CD4-positive, alpha-beta memory T cell (primary cell): ENCODE data around the gene LIPC. TPM values are rescaled to one million over a fixed set of nuclear protein-coding genes. Genes with fewer than 3 reads are reported as not detected.

Experiments
- CTCF ChIA-PET: fragments of 350-600 bp; sonication (Branson Sonifier 250); formaldehyde crosslinking; loops from one replicate; lab custom pipeline; 2021; ENCODE audit warnings: inconsistent platforms; ENCODE audit not compliant: partially characterized antibody; lab: Charles Lee
- POLR2A ChIA-PET: fragments of 350-600 bp; sonication (Branson Sonifier 250); formaldehyde crosslinking; loops from one replicate; lab custom pipeline; 2021; ENCODE audit not compliant: partially characterized antibody; lab: Charles Lee
- DNase-seq, 5 donors: peaks; one replicate each; pipeline versions ENCODE4 v3.0.0 to v3.0.0-alpha.2; 2020 to 2022; ENCODE audit warnings: mixed read lengths in 1 of 5
- H3K27ac ChIP-seq: one replicate; pipeline ENCODE4 v1.7.0; 2013; ENCODE audit warnings: low read depth, low read length
- H3K27me3 ChIP-seq: 2 replicates; pipeline ENCODE4 v1.7.0; 2013; ENCODE audit warnings: mild to moderate bottlenecking, low read length, moderate library complexity; ENCODE audit not compliant: insufficient read depth
- H3K36me3 ChIP-seq: 2 replicates; pipeline ENCODE4 v1.7.0; 2013; ENCODE audit warnings: mild to moderate bottlenecking, low read length, moderate library complexity; ENCODE audit not compliant: insufficient read depth
- H3K4me1 ChIP-seq: 2 replicates; pipeline ENCODE4 v1.7.0; 2013; ENCODE audit warnings: mild to moderate bottlenecking, low read length, moderate library complexity; ENCODE audit not compliant: insufficient read depth
- H3K4me3 ChIP-seq, 2 donors: one replicate each; pipeline ENCODE4 v1.7.0; 2013; ENCODE audit warnings: low read length in 2 of 2, mild to moderate bottlenecking in 1 of 2
- H3K9me3 ChIP-seq, 2 donors: one replicate each; pipeline ENCODE4 v1.7.0; 2013; ENCODE audit warnings: low read length in 2 of 2, control low read depth in 1 of 2; ENCODE audit not compliant: control insufficient read depth in 1 of 2
- H3K27ac Mint-ChIP-seq, 7 donors: one replicate each; pipeline ENCODE4 v1.8.0; 2020 to 2021; ENCODE audit warnings: mixed read lengths in 7 of 7, mild to moderate bottlenecking in 6 of 7, inconsistent platforms in 3 of 7, moderate library complexity in 3 of 7
- H3K27me3 Mint-ChIP-seq, 2 donors: one replicate each; pipeline ENCODE4 v1.8.0; 2020 to 2021; ENCODE audit warnings: mixed read lengths in 2 of 2
- H3K36me3 Mint-ChIP-seq, 2 donors: one replicate each; pipeline ENCODE4 v1.8.0; 2020 to 2021; ENCODE audit warnings: mixed read lengths in 2 of 2, inconsistent platforms in 1 of 2, mild to moderate bottlenecking in 1 of 2
- H3K4me1 Mint-ChIP-seq, 4 donors: one replicate each; pipeline ENCODE4 v1.8.0; 2020 to 2021; ENCODE audit warnings: mixed read lengths in 4 of 4, mild to moderate bottlenecking in 1 of 4
- H3K4me3 Mint-ChIP-seq, 8 donors: one replicate each; pipeline ENCODE4 v1.8.0; 2020 to 2021; ENCODE audit warnings: mixed read lengths in 8 of 8, mild to moderate bottlenecking in 7 of 8, moderate library complexity in 6 of 8, inconsistent platforms in 3 of 8
- H3K9me3 Mint-ChIP-seq, 8 donors: one replicate each; pipeline ENCODE4 v1.8.0; 2020 to 2021; ENCODE audit warnings: mixed read lengths in 8 of 8, mild to moderate bottlenecking in 5 of 8, inconsistent platforms in 3 of 8, moderate library complexity in 1 of 8
- intact Hi-C: fragments of 100-400 bp; cut with micrococcal nuclease; formaldehyde crosslinking; loops from one replicate; pipeline ENCODE4 v1.15.1; 2023
- polyA plus RNA-seq, 2 donors: library from polyadenylated mRNA; unstranded; fragments of 300-500 nt; fragmentation: Illumina TruSeq; gene quantifications; one replicate each; pipeline ENCODE4 v1.2.3, GENCODE V29; 2021
- total RNA-seq, 2 experiments: library from RNA; stranded (reverse); gene quantifications; one replicate each; pipeline ENCODE4 v1.2.3, GENCODE V29; 2021

LIPC gene
- total and polyA plus RNA-seq, 4 experiments from 2014 or later: 0.25 to 2.4 (median 0.41) TPM; not detected in 1

- Histone ChIP-seq H3K9me3 (peaks cover 0 to 5% of the 10 kb centered on the region in 2 donors), H3K27ac (no peak overlapping the region), H3K4me1 (peaks cover 8% of the 10 kb centered on the region), H3K27me3 (no peaks in the 10 kb centered on the region), H3K36me3 (no peaks in the 10 kb centered on the region), H3K4me3 (no peak overlapping the region)
- H3K4me1 Mint-ChIP-seq: peaks cover 1 to 10% (median 6%) of the 10 kb centered on the region in 4 donors
- ChIA-PET POLR2A (no interaction called here), CTCF (no interaction called here)
- peaks cover 0 to 2% of the 10 kb centered on the region in 2 donors for H3K27me3 Mint-ChIP-seq
- no peak for DNase-seq
- H3K9me3 Mint-ChIP-seq: peaks cover 0 to 5% (median 0%) of the 10 kb centered on the region in 8 donors
- peak overlapping the region in 1 of 7 donors; percentile 32 for H3K27ac Mint-ChIP-seq
- no peak overlapping the region for H3K4me3 Mint-ChIP-seq
- H3K36me3 Mint-ChIP-seq: no peaks in the 10 kb centered on the region
- intact Hi-C loops: no loop called here
Observed at GRCh38 chr15:58564981-58565380, 133.2 kb downstream of the LIPC start.

GRCh38 chr15:58565619-58566018, 133.8 kb downstream of the LIPC start:
- peaks cover 0 to 2% of the 10 kb centered on the region in 2 donors for H3K27me3 Mint-ChIP-seq
- no peak overlapping the region for H3K27ac Mint-ChIP-seq
- Histone ChIP-seq H3K27ac (no peak overlapping the region), H3K4me1 (peaks cover 8% of the 10 kb centered on the region), H3K4me3 (no peak overlapping the region), H3K27me3 (no peaks in the 10 kb centered on the region), H3K36me3 (no peaks in the 10 kb centered on the region), H3K9me3 (peaks cover 0 to 5% of the 10 kb centered on the region in 2 donors)
- ChIA-PET POLR2A (no interaction called here), CTCF (no interaction called here)
- DNase-seq: no peak
- peaks cover 1 to 10% (median 6%) of the 10 kb centered on the region in 4 donors for H3K4me1 Mint-ChIP-seq
- H3K4me3 Mint-ChIP-seq: no peak overlapping the region
- no peaks in the 10 kb centered on the region for H3K36me3 Mint-ChIP-seq
- H3K9me3 Mint-ChIP-seq: peaks cover 0 to 5% (median 0%) of the 10 kb centered on the region in 8 donors
- intact Hi-C loops: no loop called here

- Histone ChIP-seq H3K9me3 (peaks cover 0 to 5% of the 10 kb centered on the region in 2 donors), H3K4me1 (peaks cover 8% of the 10 kb centered on the region), H3K36me3 (no peaks in the 10 kb centered on the region), H3K4me3 (no peak overlapping the region), H3K27me3 (no peaks in the 10 kb centered on the region), H3K27ac (no peak overlapping the region)
- Mint-ChIP-seq H3K9me3 (peaks cover 0 to 5% (median 0%) of the 10 kb centered on the region in 8 donors), H3K27me3 (peaks cover 0 to 2% of the 10 kb centered on the region in 2 donors), H3K4me1 (peaks cover 1 to 10% (median 6%) of the 10 kb centered on the region in 4 donors), H3K27ac (no peak overlapping the region), H3K36me3 (no peaks in the 10 kb centered on the region), H3K4me3 (no peak overlapping the region)
- ChIA-PET POLR2A (no interaction called here), CTCF (no interaction called here)
- no peak for DNase-seq
- intact Hi-C loops: no loop called here
Observed at GRCh38 chr15:58566029-58566428, 134.2 kb downstream of the LIPC start.

GRCh38 chr15:58568157-58568571, 136.4 kb downstream of the LIPC start:
- Mint-ChIP-seq H3K27ac (peak overlapping the region; percentile 3 to 91 (median 35)), H3K4me1 (peaks cover 1 to 10% (median 6%) of the 10 kb centered on the region in 4 donors), H3K27me3 (no peaks in the 10 kb centered on the region), H3K36me3 (no peaks in the 10 kb centered on the region), H3K4me3 (peak overlapping the region in 3 of 8 donors; percentile 17 to 62 (median 43)), H3K9me3 (peaks cover 0 to 5% (median 0%) of the 10 kb centered on the region in 8 donors)
- DNase-seq: peak in 2 of 5 donors; percentile 12 to 18
- ChIA-PET POLR2A (interaction anchor here (0.9 to 1.2 kb wide), 2 partner anchors 9 to 16 kb away, joined by 3 read pairs; no protein-coding TSS in a partner anchor), CTCF (no interaction called here)
- H3K27me3 ChIP-seq: no peaks in the 10 kb centered on the region
- intact Hi-C loops: no loop called here
- no peaks in the 10 kb centered on the region for H3K36me3 ChIP-seq
- H3K9me3 ChIP-seq: peaks cover 0 to 5% of the 10 kb centered on the region in 2 donors
- peaks cover 8% of the 10 kb centered on the region for H3K4me1 ChIP-seq
- no peak overlapping the region for H3K4me3 ChIP-seq
- no peak overlapping the region for H3K27ac ChIP-seq

- Mint-ChIP-seq H3K27ac (no peak overlapping the region), H3K4me1 (peaks cover 2 to 11% (median 7%) of the 10 kb centered on the region in 4 donors), H3K36me3 (no peaks in the 10 kb centered on the region), H3K9me3 (peaks cover 0 to 5% (median 0%) of the 10 kb centered on the region in 8 donors), H3K4me3 (no peak overlapping the region), H3K27me3 (no peaks in the 10 kb centered on the region)
- H3K36me3 ChIP-seq: no peaks in the 10 kb centered on the region
- H3K27me3 ChIP-seq: no peaks in the 10 kb centered on the region
- ChIA-PET POLR2A (interaction anchor here (0.5 to 1.2 kb wide), 2 partner anchors 11 to 19 kb away, joined by 3 read pairs; no protein-coding TSS in a partner anchor), CTCF (no interaction called here)
- intact Hi-C loops: no loop called here
- H3K4me1 ChIP-seq: peaks cover 8% of the 10 kb centered on the region
- H3K9me3 ChIP-seq: peaks cover 0 to 5% of the 10 kb centered on the region in 2 donors
- H3K27ac ChIP-seq: no peak overlapping the region
- H3K4me3 ChIP-seq: no peak overlapping the region
- DNase-seq: no peak
Observed at GRCh38 chr15:58569455-58569854, 137.7 kb downstream of the LIPC start.

- intact Hi-C loops: no loop called here
- ChIA-PET POLR2A (no interaction called here), CTCF (no interaction called here)
- no peak overlapping the region for H3K4me3 Mint-ChIP-seq
- H3K9me3 ChIP-seq: peaks cover 0 to 5% of the 10 kb centered on the region in 2 donors
- peaks cover 9 to 21% (median 12%) of the 10 kb centered on the region in 4 donors for H3K4me1 Mint-ChIP-seq
- H3K4me1 ChIP-seq: peaks cover 8% of the 10 kb centered on the region
- H3K9me3 Mint-ChIP-seq: peaks cover 0 to 5% (median 0%) of the 10 kb centered on the region in 8 donors
- no peak overlapping the region for H3K27ac Mint-ChIP-seq
- no peaks in the 10 kb centered on the region for H3K36me3 Mint-ChIP-seq
- DNase-seq: no peak
- no peak overlapping the region for H3K4me3 ChIP-seq
- no peaks in the 10 kb centered on the region for H3K27me3 Mint-ChIP-seq
- H3K27me3 ChIP-seq: no peaks in the 10 kb centered on the region
- H3K27ac ChIP-seq: no peak overlapping the region
- no peaks in the 10 kb centered on the region for H3K36me3 ChIP-seq
Observed at GRCh38 chr15:58571491-58571890, 139.7 kb downstream of the LIPC start.

GRCh38 chr15:58572521-58572920, 140.7 kb downstream of the LIPC start:
- H3K27ac ChIP-seq: no peak overlapping the region
- H3K36me3 ChIP-seq: no peaks in the 10 kb centered on the region
- peaks cover 0 to 7% (median 0%) of the 10 kb centered on the region in 8 donors for H3K9me3 Mint-ChIP-seq
- CTCF ChIA-PET: no interaction called here
- peak overlapping the region in 1 of 7 donors; percentile 57 for H3K27ac Mint-ChIP-seq
- H3K4me1 Mint-ChIP-seq: peaks cover 8 to 21% (median 12%) of the 10 kb centered on the region in 4 donors
- H3K9me3 ChIP-seq: peaks cover 0 to 5% of the 10 kb centered on the region in 2 donors
- H3K36me3 Mint-ChIP-seq: no peaks in the 10 kb centered on the region
- H3K27me3 ChIP-seq: no peaks in the 10 kb centered on the region
- H3K4me1 ChIP-seq: peaks cover 8% of the 10 kb centered on the region
- no peak overlapping the region for H3K4me3 Mint-ChIP-seq
- no peak overlapping the region for H3K4me3 ChIP-seq
- no peak for DNase-seq
- intact Hi-C loops: no loop called here
- POLR2A ChIA-PET: no interaction called here
- no peaks in the 10 kb centered on the region for H3K27me3 Mint-ChIP-seq
